Pancreas (tissue), 10 donors: ENCODE measurements around the gene CCT3. TPM values are rescaled to one million over a fixed set of nuclear protein-coding genes. Genes with fewer than 3 reads are reported as not detected.

Source experiments
- ATAC-seq, 4 donors: fragments of 200-7000 bp; cut with Tn5 transposase; one replicate each; pipeline versions ENCODE4 v1.8.0 to v1.9.1; 2020; ENCODE audit warnings: mild to moderate bottlenecking in 4 of 4, moderate library complexity in 4 of 4
- DNase-seq, 6 donors: peaks; one replicate each; pipeline ENCODE4 v3.0.0-alpha.2; 2020
- FAIRE-seq: peaks from 2 replicates; lab custom pipeline; 2012; peaks lifted over from hg19 to GRCh38; lab: Jason Lieb, UNC
- H3K27ac ChIP-seq, 4 donors: fragments of 200-600 bp; sonication (generic); 1 replicate in 3 of 4; 2 replicates in 1 of 4; pipeline versions ENCODE4 v1.5.0 to v1.8.0; 2020
- H3K27me3 ChIP-seq, 4 donors: fragments of 200-600 bp; one replicate each; pipeline ENCODE4 v1.8.0; 2021
- H3K36me3 ChIP-seq, 3 donors: fragments of 200-600 bp; sonication (generic) in 1 of 3; one replicate each; pipeline versions ENCODE4 v1.5.0 to v1.8.0; 2020 to 2021
- H3K4me1 ChIP-seq, 3 donors: fragments of 200-600 bp; one replicate each; pipeline ENCODE4 v1.8.0; 2021
- H3K4me3 ChIP-seq, 4 donors: fragments of 200-600 bp; sonication (generic) in 2 of 4; one replicate each; pipeline versions ENCODE4 v1.5.0 to v1.8.0; 2020 to 2021
- H3K9me3 ChIP-seq, 4 donors: fragments of 200-600 bp; one replicate each; pipeline ENCODE4 v1.8.0; 2021
- CTCF ChIP-seq, 4 donors: fragments of 200-600 bp; sonication (generic) in 3 of 4; IDR thresholded peaks; one replicate each; pipeline versions ENCODE4 v1.5.0 to v1.8.0; 2021; ENCODE audit warnings: antibody characterized with exemption in 4 of 4
- WGBS, 2 donors: extraction: QIAGEN DNeasy Blood & Tissue Kit; methylation state at CpG; one replicate each; pipeline ENCODE4 v1.1.7; 2013; 5-methylcytosine and 5-hydroxymethylcytosine counted together
- intact Hi-C, 3 donors: fragments of 100-400 bp; cut with DNase I; formaldehyde crosslinking; loops; one replicate each; pipeline versions ENCODE4 v1.11.1 to v1.14.2; 2022
- polyA plus RNA-seq, 2 donors: library from polyadenylated mRNA; stranded (reverse); fragments of 200-250 nt; gene quantifications; one replicate each; pipeline ENCODE4 v1.2.3, GENCODE V29; 2013
- total RNA-seq, 6 donors: library from RNA; stranded (reverse); fragmentation: NEBNext Ultra II Directional in 4 of 6; extraction: Animal tissue kit (Norgen Biotek cat#: 25700) in 4 of 6; gene quantifications; one replicate each; pipeline versions ENCODE4 v1.2.1 to v1.2.4, GENCODE V29; 2021 to 2023
- donor health status: healthy with polysubstance abuse.
- donor health status: DM: no; HTN: no; CAD: no; lungs with moderate emphysema.
- donor health status: DM: no; HTN: no; CAD: no.
- donor health status: control.
- donor health status: control.
- donor health status: Bipolar disorder and iron deficiency.
- donor health status: DM: yes; HTN: yes; CAD: no.
- donor health status: DM: no; HTN: no; CAD: no.
- donor health status: DM: no; HTN: no; CAD: no.
- donor health status: DM: yes; HTN: yes; CAD: no.

CCT3 gene
- total and polyA plus RNA-seq, 8 donors: 47.1 to 107 (median 82.9) TPM

- H3K4me1 ChIP-seq: no peaks in the 10 kb centered on the region
- peaks cover 6 to 81% (median 64%) of the 10 kb centered on the region in 3 donors for H3K36me3 ChIP-seq
- TF ChIP-seq CTCF (IDR thresholded peaks at IDR 0.05): no peak
- intact Hi-C loops: loop anchor here in 1 of 3 donors (10.0 kb wide), 1 partner anchor 172 kb away; no protein-coding TSS in a partner anchor
- H3K27ac ChIP-seq: no peak overlapping the region
- no peak for DNase-seq
- H3K27me3 ChIP-seq: no peaks in the 10 kb centered on the region
- WGBS, 2 donors: 88 to 92% methylated on average over 7 of the region's 7 CpGs
- no peak for FAIRE-seq
- no peak overlapping the region for H3K4me3 ChIP-seq
- no peak for ATAC-seq
- H3K9me3 ChIP-seq: no peaks in the 10 kb centered on the region
Observed at GRCh38 chr1:156316909-156317308, 21.2 kb downstream of the CCT3 start.

- H3K27me3 ChIP-seq: no peaks in the 10 kb centered on the region
- H3K4me3 ChIP-seq: no peak overlapping the region
- no peak for TF ChIP-seq CTCF (IDR thresholded peaks at IDR 0.05)
- DNase-seq: no peak
- ATAC-seq: peak in 1 of 4 donors; percentile 47
- peaks cover 0 to 63% (median 36%) of the 10 kb centered on the region in 3 donors for H3K36me3 ChIP-seq
- no peaks in the 10 kb centered on the region for H3K9me3 ChIP-seq
- WGBS, 2 donors: 85 to 91% methylated on average over 6 of the region's 6 CpGs
- intact Hi-C loops: loop anchor here in 1 of 3 donors (10.0 kb wide), 1 partner anchor 166 kb away; no protein-coding TSS in a partner anchor
- no peak overlapping the region for H3K27ac ChIP-seq
- no peak for FAIRE-seq
- H3K4me1 ChIP-seq: no peaks in the 10 kb centered on the region
Observed at GRCh38 chr1:156310962-156311361, 27.1 kb downstream of the CCT3 start.

- FAIRE-seq: no peak
Observed at GRCh38 chr1:156308078-156308477, 30.0 kb downstream of the CCT3 start.

GRCh38 chr1:156305215-156305614 lies 32.9 kb downstream of the CCT3 start:
- FAIRE-seq: no peak
- H3K4me1 ChIP-seq: no peaks in the 10 kb centered on the region
- no peak for ATAC-seq
- DNase-seq: no peak
- no peak overlapping the region for H3K4me3 ChIP-seq
- intact Hi-C loops: no loop called here
- TF ChIP-seq CTCF (IDR thresholded peaks at IDR 0.05): no peak
- 63 to 67% methylated on average over 2 of the region's 2 CpGs for WGBS, 2 donors
- no peaks in the 10 kb centered on the region for H3K9me3 ChIP-seq
- H3K36me3 ChIP-seq: peaks cover 0 to 23% (median 13%) of the 10 kb centered on the region in 3 donors
- no peaks in the 10 kb centered on the region for H3K27me3 ChIP-seq
- no peak overlapping the region for H3K27ac ChIP-seq

More at GRCh38 chr1:156308078-156308477, 30.0 kb downstream of the CCT3 start:
- Histone ChIP-seq H3K4me3 (no peak overlapping the region), H3K9me3 (no peaks in the 10 kb centered on the region), H3K27ac (no peak overlapping the region), H3K4me1 (no peaks in the 10 kb centered on the region), H3K27me3 (no peaks in the 10 kb centered on the region), H3K36me3 (peaks cover 0 to 52% (median 23%) of the 10 kb centered on the region in 3 donors)
- TF ChIP-seq CTCF (IDR thresholded peaks at IDR 0.05): no peak
- ATAC-seq: no peak
- DNase-seq: no peak
- intact Hi-C loops: no loop called here

- H3K36me3 ChIP-seq: peaks cover 0 to 6% (median 3%) of the 10 kb centered on the region in 3 donors
- DNase-seq (no peak), FAIRE-seq (no peak), ATAC-seq (no peak)
- intact Hi-C loops: no loop called here
- H3K4me1 ChIP-seq: no peaks in the 10 kb centered on the region
- no peak for TF ChIP-seq CTCF (IDR thresholded peaks at IDR 0.05)
- no peak overlapping the region for H3K27ac ChIP-seq
- no peak overlapping the region for H3K4me3 ChIP-seq
- H3K27me3 ChIP-seq: no peaks in the 10 kb centered on the region
- 93 to 100% methylated on average over 4 of the region's 4 CpGs for WGBS, 2 donors
- no peaks in the 10 kb centered on the region for H3K9me3 ChIP-seq
Observed at GRCh38 chr1:156303241-156303640, 34.9 kb downstream of the CCT3 start.
